NCI-H460 (cell line): Measurements from ENCODE around the gene SETD5. TPM values are rescaled to one million over a fixed set of nuclear protein-coding genes. Genes with fewer than 3 reads are reported as not detected.

Experiments
- DNase-seq: peaks from one replicate; pipeline ENCODE4 v3.0.0-alpha.2; 2016; ENCODE audit warnings: low read depth; ENCODE audit errors: extremely low read depth
- polyA plus RNA-seq: library from polyadenylated mRNA; depleted of rRNA; stranded (reverse); fragments of >200 nt; gene quantifications from 2 replicates; pipeline ENCODE4 v1.2.3, GENCODE V29; 2014; cell fraction: nucleus; rRNA removed
- total RNA-seq: library from RNA; depleted of rRNA; stranded (reverse); fragments of >200 nt; shearing (Covaris generic); gene quantifications from 2 replicates; pipeline ENCODE4 v1.2.3, GENCODE V29; 2014; rRNA removed

Gene SETD5, protein sequence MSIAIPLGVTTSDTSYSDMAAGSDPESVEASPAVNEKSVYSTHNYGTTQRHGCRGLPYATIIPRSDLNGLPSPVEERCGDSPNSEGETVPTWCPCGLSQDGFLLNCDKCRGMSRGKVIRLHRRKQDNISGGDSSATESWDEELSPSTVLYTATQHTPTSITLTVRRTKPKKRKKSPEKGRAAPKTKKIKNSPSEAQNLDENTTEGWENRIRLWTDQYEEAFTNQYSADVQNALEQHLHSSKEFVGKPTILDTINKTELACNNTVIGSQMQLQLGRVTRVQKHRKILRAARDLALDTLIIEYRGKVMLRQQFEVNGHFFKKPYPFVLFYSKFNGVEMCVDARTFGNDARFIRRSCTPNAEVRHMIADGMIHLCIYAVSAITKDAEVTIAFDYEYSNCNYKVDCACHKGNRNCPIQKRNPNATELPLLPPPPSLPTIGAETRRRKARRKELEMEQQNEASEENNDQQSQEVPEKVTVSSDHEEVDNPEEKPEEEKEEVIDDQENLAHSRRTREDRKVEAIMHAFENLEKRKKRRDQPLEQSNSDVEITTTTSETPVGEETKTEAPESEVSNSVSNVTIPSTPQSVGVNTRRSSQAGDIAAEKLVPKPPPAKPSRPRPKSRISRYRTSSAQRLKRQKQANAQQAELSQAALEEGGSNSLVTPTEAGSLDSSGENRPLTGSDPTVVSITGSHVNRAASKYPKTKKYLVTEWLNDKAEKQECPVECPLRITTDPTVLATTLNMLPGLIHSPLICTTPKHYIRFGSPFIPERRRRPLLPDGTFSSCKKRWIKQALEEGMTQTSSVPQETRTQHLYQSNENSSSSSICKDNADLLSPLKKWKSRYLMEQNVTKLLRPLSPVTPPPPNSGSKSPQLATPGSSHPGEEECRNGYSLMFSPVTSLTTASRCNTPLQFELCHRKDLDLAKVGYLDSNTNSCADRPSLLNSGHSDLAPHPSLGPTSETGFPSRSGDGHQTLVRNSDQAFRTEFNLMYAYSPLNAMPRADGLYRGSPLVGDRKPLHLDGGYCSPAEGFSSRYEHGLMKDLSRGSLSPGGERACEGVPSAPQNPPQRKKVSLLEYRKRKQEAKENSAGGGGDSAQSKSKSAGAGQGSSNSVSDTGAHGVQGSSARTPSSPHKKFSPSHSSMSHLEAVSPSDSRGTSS (N-terminal part only)
- 42.4 and 52.4 TPM in 2 replicates for total RNA-seq
- 61.9 and 69.7 TPM in 2 replicates for polyA plus RNA-seq

DNA sequence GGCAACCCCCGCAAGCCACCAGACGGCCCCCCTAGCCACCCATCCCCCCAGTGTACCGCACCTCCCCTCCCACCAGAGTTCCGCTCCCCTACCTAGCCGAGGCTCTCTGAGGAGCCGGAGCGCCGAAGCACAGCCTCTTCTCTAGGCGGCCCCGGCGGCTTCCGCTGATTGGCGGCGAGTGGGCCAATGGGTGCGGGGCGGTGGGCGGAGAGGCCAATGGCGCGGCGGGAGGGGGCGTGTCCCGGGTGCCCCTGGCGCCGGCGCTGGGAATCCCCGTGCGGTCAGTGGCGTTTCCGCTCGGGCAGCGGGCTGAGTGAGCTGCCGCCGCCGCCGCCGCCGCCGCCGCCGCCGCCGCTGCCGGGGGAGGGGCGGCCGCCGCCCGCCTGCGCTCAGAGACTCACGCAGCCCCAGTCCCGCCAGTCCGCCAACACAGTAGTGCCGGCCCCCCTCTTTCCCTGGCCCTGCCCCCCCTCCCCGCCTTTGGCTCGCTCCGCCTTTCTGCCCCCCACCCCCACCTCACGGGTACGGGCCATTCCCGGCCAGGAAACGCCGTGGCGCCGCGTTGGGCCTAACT, at the start of gene SETD5:
TSS of gene SETD5 (plus strand) at position 284 of the 574 bp plus-strand sequence. CDS start 31,324 bp downstream, outside the sequence.
- DNase-seq = peak; percentile 93

DNA sequence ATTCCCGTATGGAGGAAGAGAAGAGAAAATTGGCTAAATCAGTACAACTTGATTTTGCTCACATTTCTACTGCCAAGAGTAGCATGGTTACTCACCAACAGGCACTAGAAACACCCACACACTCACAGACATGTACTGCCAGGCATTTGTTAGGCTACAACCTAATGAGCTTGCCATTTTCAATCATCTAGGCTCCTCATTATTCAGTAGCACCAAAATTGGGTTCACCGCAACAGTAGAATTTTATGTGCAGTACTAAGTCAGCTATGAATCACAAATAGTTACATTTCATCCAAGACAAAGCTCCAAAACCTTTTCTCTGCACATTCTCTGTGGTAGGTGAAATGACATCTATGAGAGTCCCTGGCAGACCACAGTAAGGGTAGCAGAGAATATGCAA, 49.5 kb upstream of the SETD5 start:
- no peak for DNase-seq

DNA sequence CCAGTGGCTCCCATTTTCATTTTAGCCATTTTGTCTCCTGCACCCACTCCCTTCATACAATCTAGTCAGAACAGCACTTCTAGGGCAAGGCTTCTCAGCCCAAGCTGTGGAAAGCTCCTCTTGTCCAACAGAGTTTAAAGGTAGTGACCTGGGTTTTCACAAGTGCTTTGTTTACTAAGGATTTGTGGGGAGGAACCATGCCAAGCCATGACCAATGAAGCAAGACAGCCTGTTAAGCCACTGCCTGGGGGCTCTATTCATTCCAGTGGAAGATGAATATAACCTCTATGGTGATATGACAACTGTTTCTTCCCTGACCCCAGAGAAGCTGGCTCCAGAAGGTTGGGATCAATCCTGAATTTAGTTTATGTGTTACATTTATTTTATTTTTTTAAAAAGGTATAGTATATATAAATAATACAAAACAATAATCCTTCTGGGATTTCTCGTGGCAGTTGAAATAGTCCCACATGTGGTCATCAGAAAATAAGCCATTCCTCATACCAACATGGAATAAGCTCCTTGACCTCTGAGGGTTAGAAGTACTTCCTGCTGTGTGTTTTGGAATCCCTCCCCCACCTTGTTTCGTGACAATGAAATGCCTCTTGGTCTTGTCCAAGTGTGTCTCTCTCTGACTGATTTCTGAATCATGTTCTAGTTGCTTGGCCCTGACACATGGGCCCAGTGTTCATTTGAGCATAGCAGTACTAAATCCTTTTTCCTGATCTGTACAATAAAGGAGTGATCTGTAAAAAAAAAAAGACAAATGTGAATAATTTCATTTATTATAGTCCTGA, 47.9 kb upstream of the SETD5 start:
- DNase-seq = no peak

DNA sequence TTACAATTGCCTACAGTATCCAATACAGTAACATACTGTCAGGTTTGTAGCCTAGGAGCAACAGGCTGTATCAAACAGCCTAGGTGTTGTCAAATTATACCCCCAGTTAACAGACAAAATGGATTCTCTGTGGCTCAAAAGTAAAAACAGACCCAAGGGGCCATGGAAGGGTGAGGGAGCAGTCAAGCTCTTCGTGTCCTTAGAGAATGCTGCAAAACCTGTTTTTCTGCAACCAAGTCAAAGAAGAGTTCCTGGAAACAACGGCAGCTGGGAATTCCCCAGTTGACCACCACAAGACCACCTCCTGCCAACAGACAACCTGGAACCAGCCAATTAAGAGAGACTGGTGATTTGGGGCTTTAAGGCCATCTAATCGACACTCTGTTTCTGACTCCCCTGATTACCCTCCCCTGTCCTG, 45.7 kb upstream of the SETD5 start:
- no peak for DNase-seq

DNA sequence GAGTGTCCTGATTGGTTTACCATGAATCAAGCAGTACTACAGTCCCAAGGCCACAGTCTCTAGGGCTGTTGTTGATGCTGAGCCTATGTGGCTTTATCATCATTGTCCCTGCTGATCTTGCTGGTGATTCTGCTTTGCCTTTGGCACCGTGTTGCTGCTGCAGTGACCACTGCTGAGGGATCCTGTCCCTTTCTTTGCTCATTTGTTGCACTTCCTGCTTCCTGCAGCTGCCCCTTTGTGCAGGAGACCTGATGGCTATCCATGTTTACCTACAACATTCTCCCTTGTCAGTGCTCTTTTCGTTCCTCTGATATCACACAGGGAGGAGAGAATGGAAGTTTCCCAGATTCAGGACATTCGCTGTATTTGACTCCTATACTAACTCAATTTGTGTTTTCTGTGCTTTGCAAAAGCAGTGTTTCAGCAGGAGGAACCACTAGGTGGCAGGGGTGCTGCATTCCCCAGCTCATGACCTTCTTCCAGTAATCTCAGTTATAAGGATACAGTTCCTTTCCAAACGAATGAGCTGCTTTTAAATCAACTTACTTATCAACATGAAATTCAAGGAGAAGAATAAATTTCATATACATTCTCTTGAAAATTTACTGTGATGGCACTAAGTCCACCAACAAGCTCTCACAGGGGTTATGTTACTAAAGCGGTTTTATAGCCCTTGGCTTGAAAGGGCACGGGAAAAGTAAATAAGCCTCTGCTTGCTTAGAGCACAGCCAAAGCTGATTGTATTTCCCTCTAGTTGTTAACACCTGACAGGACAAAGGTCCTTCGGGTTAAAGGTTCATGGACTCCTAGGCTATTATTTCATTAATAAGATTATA, 44.3 kb upstream of the SETD5 start:
- peak; percentile 41 for DNase-seq

DNA sequence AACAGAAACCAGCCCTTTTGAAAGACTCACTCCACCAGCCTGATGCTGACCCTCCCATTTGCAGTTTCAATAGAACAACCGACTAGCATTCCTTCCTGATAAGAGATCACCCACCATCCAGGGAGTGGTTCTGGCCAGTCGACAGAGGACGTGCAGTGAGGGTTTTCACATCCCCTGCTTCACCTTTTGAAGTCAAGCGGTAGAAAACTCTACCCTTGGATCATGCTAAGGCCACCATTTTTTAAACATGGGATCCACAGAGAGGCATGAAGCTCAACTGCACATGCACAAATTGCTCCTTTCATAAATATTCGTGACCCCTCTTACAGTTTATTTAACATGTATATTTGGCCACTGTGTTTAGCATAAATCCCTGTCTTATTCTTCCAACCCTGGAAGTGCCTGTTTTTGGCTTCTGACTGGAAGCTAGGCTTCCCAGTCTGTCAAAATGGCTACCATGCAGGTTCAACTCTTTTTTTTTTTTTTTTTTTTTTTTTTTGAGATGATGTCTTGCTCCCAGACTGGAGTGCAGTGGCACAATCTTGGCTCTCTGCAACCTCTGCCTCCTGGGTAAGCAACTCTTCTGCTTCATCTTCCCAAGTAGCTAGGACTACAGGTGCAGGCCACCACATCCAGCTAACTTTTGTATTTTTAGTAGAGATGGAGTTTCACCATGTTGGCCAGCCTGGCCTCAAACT, 35.6 kb upstream of the SETD5 start:
- no peak for DNase-seq

DNA sequence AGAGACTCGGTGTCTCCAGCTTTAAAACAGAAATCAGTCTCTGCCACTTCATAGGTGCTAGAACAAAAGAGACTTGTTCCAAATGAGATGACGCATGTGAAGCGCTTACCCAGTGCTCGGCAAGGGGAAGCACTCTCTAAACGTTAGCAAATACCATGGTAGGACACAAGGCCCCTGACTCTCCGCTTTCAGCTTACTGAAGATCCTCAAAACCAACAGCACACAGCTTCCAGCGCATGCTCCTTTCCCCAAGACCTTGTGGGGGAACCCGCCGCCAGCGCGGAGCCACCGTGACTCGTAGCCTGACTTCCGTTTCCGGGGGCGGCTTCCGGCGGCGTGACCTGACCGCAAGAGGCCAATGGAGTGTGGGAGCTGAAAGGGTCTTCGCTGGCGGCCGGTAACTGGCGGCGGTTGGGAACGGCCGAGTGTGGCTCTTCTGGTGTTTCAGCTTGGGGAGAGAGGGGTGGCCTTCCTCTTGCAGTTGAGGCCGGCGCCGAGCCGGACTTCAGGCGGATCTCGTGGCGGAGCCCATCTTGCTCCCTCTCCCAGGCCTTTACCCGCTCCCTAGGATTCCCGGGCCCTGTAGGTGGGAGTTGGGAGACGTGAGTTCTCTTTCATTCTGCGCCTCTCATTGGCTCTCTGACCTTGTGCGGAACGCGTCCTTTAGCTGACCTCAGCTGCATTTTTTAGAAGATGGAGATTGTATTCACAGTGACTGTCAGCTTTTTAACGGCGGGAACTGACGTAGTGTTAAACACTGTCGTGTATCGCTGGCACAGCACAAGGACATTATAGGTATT, 34.5 kb upstream of the SETD5 start, which contains the start of gene THUMPD3:
TSS of gene THUMPD3 (plus strand) at position 324 of the 800 bp plus-strand sequence. CDS start 2,015 bp downstream, outside the sequence.
- peak; percentile 71 for DNase-seq

DNA sequence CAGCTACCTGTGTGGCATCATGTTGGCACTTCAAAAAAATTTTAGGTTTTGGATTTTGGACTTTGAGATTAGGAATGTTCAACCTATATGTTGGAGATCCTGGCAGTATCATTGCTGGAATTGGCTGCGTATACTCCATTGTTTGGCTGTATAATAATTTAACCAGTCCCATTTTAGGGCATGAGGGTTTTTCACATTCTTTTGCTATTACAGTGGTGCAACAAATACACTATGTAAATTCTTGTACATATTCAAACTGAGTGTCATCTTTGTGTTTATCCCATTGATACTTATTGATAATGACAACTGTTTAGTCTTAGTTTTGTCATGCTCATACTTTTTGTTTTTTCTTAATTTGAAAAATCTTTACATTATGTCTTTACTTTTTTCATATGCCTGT, 27.9 kb upstream of the SETD5 start:
- no peak for DNase-seq

DNA sequence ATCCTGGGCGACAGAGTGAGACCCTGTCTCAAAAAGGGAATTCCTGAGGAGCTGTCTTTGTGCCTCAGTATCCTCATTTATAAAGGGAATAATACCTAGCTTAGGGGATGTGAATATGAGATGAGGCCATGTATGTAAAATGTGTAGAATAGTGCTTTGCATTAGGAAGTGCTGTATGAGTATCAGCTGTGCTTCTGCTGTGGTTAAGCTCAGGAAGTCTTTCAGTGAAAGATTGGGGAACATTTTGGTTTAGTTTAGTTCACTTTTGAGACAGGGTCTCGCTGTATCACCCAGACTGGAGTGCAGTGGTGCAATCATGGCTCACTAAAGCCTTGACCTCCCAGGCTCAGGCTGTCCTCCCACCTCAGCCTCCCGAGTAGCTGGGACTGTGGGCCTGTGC, 23.9 kb upstream of the SETD5 start:
- no peak for DNase-seq

DNA sequence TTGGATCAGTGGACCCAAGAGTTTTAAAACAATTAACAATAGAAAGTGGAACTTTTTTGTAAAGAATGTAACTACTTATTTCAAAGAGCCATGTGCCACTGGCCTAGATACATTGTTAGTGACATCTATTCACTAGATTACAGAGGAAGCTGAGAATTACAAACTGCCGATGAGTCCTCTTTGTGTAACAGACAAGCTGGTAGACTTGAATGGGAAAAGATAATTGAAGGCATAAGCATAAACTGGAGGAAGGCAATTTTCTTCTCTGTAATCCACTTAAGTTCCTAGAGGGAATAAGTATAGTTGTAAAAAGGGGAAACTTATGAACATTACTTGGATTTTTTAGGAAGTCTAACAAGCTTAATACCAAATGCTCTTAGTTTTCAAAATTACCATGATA, 19.4 kb upstream of the SETD5 start:
- no peak for DNase-seq

DNA sequence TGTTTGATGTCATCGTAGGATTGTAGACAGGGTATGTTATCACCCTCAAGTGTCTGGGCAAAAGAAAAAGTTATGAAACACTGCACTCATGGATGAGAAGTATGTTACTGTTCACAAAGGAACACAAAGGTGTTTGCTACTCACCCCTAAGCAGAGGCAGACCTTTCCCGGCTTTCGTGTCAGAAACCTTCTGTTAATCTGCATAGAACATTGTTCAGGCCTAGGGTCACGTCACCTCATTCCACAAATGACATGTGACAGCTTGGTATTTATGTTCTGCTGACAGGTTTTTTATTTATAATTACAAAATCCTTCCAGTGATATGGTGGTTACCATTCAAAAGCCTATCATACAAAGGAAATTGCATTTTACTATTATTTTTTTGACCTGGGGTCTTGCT, 18.1 kb upstream of the SETD5 start:
- DNase-seq = no peak

DNA sequence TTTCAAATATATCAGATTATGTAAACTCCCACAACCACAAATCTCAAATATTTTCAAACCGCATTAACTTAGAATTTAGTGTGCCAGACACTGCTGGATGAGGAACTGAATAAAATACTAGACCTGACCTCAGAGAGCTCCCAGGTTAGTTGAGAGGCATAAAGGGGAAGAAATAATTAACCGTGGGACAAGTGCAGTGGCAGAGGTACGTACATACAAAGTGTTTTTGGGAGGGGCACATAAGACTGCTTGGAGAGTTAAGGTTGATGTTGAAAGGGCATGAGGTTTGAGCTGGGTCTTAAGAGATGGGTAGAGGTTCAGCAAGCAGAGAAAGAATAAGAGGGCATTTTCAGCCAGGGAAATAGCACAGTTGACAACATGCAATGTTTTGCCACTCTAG, 17.4 kb upstream of the SETD5 start:
- no peak for DNase-seq

DNA sequence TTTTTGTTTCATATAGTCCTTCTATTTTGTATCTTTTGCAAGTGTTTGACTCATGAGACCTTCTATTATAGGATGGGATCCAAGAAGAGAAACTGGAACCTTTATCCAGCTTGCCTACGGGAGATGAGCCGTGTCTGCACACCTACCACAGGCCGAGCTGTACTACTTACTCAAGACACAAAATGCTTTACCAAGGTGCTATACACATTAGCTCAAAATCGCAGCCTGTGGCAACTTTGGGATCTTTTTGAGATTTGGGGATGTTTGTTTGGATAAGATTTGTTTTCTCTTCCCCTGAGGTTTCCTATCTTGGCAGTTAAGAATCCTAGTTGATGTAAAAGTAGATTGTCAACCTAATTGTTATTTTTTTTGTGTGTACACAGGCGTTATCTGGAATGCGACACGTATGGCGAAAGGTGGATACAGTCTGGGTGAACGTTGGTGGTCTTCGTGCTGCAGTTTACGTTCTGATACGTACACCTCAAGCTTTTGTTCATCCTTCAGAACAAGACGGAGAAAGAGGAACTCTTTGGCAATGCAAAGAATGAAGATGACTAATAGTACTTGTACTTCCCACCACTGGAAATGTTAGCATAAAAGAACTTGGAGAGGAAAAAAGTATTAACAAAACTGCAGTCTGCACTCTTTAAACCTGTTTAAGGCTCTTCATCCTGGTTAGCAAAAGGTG, 13.1 kb upstream of the SETD5 start:
- DNase-seq = no peak

DNA sequence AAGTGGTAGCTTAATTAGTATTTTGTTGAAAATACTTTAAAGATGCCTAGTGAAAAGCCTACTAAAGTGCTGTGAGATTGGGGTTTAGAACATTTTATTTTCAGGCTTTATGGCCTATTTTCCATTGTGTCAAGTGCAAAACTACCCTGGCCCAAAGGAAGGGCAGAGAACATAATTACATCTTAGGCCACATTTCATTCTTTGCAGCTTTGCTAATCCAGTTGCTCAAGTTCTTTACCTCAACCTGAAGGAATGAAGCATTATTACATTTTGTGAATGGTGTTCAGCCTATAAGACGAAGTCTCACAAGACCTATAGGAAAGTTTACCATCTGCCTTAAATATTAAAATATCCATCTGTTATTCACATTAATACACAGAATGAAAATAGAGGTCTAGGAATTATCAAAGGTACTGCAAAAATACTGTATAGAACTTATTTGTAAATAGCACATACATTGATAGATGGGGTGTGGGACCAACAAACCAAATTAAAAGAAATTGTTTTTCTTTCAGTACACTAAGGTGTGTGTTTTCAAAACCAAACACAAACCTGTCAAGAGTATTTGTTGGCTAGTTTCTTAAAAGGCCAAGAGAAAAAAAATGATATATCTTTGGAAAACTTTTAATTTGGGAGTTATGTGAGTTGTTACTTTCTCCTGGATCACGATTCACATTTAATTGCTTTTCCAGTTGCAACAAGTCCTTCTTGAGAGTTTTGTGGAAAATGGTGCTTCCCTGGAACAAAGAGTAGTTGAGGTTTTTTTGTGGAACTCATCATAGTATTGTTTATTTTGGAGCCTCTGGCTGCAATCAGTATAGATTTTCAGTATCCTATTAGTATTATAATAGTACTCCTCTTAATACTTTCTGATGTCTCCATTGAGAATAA, 12.0 kb upstream of the SETD5 start:
- DNase-seq = no peak

DNA sequence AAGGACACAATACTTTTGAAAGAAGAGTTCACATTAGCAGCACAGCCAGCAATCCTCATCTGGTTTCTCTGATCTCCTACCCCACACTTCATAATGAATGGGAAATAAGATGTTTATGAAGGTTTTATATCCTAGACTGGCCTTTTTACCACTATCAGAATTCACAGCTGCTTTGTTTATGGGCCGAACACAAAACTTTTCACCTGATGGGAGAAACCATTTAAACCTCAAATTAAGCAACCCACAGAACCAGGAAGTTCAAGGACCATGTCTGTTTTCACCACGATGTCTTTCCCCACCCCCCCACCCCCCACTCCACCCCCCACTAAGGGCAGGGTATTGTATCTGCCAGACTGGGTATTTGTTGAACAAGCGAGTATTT, 11.3 kb upstream of the SETD5 start:
- no peak for DNase-seq
